ENCODE data around the gene KRT20. TPM values are rescaled to one million over a fixed set of nuclear protein-coding genes. Genes with fewer than 3 reads are reported as not detected.

KRT20 gene
- not detected for total RNA-seq
- long read RNA-seq: 0 reads

- 81% methylated on average over 22 of the region's 23 CpGs for WGBS (ENCODE audit: insufficient coverage, low coverage, low lambda C conversion rate, missing lambda C conversion rate)
- Histone ChIP-seq H3K4me3 (no peak within 1 kb of the TSS), H3K27ac (no peak within 1 kb of the TSS), H3K27me3 (no peaks in the 10 kb centered on the region), H3K36me3 (no peaks in the 10 kb centered on the region), H3K9me3 (no peaks in the 10 kb centered on the region), H3K4me1 (no peaks in the 10 kb centered on the region)
- TF ChIP-seq CTCF (IDR thresholded peaks at IDR 0.05) (no peak), POLR2A (IDR thresholded peaks at IDR 0.05) (no peak)
- DNase-seq: no peak
- intact Hi-C loops (cut with DNase I): no loop called here
- ATAC-seq: no peak
These were observed at the start of gene KRT20 for GRCh38 chr17:40884708-40885512. Gene KRT20 (minus strand): TSS chr17:40885242. CDS start chr17:40885185, 57 bp downstream.

GRCh38 chr17:40932608-40933007 lies 47.6 kb upstream of the KRT20 start:
- TF ChIP-seq CTCF (IDR thresholded peaks at IDR 0.05) (no peak), POLR2A (IDR thresholded peaks at IDR 0.05) (no peak)
- H3K4me1 ChIP-seq: no peaks in the 10 kb centered on the region
- intact Hi-C loops (cut with DNase I): no loop called here
- no peak for DNase-seq
- 100% methylated on average over 1 of the region's 2 CpGs for WGBS (ENCODE audit: insufficient coverage, low coverage, low lambda C conversion rate, missing lambda C conversion rate)
- H3K27me3 ChIP-seq: peaks cover 0 to 4% of the 10 kb centered on the region in 2 donors
- H3K27ac ChIP-seq: no peak overlapping the region
- no peak for ATAC-seq
- H3K4me3 ChIP-seq: no peak overlapping the region
- H3K9me3 ChIP-seq: no peaks in the 10 kb centered on the region
- H3K36me3 ChIP-seq: no peaks in the 10 kb centered on the region

- no peak overlapping the region for H3K4me3 ChIP-seq
- TF ChIP-seq CTCF (IDR thresholded peaks at IDR 0.05) (no peak), POLR2A (IDR thresholded peaks at IDR 0.05) (no peak)
- intact Hi-C loops (cut with DNase I): no loop called here
- no peaks in the 10 kb centered on the region for H3K36me3 ChIP-seq
- WGBS (ENCODE audit: insufficient coverage, low coverage, low lambda C conversion rate, missing lambda C conversion rate): 40% methylated on average over 3 of the region's 3 CpGs
- DNase-seq (no peak), ATAC-seq (no peak)
- no peaks in the 10 kb centered on the region for H3K4me1 ChIP-seq
- H3K27ac ChIP-seq: no peak overlapping the region
- no peaks in the 10 kb centered on the region for H3K9me3 ChIP-seq
- peaks cover 0 to 4% of the 10 kb centered on the region in 2 donors for H3K27me3 ChIP-seq
These were observed 46.3 kb upstream of the KRT20 start for GRCh38 chr17:40931311-40931710.

- H3K4me3 ChIP-seq: no peak overlapping the region
- intact Hi-C loops (cut with DNase I): no loop called here
- TF ChIP-seq POLR2A (IDR thresholded peaks at IDR 0.05): no peak
- no peak for TF ChIP-seq CTCF (IDR thresholded peaks at IDR 0.05)
- H3K9me3 ChIP-seq: no peaks in the 10 kb centered on the region
- no peaks in the 10 kb centered on the region for H3K36me3 ChIP-seq
- H3K4me1 ChIP-seq: no peaks in the 10 kb centered on the region
- 88% methylated on average over 6 of the region's 8 CpGs for WGBS (ENCODE audit: insufficient coverage, low coverage, low lambda C conversion rate, missing lambda C conversion rate)
- no peaks in the 10 kb centered on the region for H3K27me3 ChIP-seq
- no peak for ATAC-seq
- no peak overlapping the region for H3K27ac ChIP-seq
- no peak for DNase-seq
These were observed 41.3 kb upstream of the KRT20 start for GRCh38 chr17:40926341-40926740.
